Liver (tissue), 3 donors: ENCODE results near the gene SHOX.

ENCODE experiments used
- CTCF ChIP-seq: fragments of 150-350 bp; IDR thresholded peaks from 2 replicates; pipeline ENCODE4 v1.5.1; 2017; ENCODE audit warnings: improper control_type of control experiment, low read depth, low read length; ENCODE audit not compliant: missing input control
- GABPA ChIP-seq, 2 donors: IDR thresholded peaks in 1 of 2; conservative IDR thresholded peaks in 1 of 2; 2 replicates each; pipeline ENCODE4 v1.6.1; 2016; ENCODE audit warnings: antibody characterized with exemption in 2 of 2, mild to moderate bottlenecking in 1 of 2, moderate library complexity in 1 of 2
- JUND ChIP-seq, 2 donors: IDR thresholded peaks; 2 replicates each; pipeline ENCODE4 v1.6.1; 2016; ENCODE audit warnings: antibody characterized with exemption in 2 of 2
- MAX ChIP-seq: IDR thresholded peaks from 2 replicates; pipeline ENCODE4 v1.6.1; 2016; ENCODE audit warnings: antibody characterized with exemption
- RAD21 ChIP-seq, 2 donors: IDR thresholded peaks; 2 replicates each; pipeline ENCODE4 v1.6.1; 2016; ENCODE audit warnings: antibody characterized with exemption in 2 of 2, mild to moderate bottlenecking in 2 of 2
- SP1 ChIP-seq: IDR thresholded peaks from 2 replicates; pipeline ENCODE4 v1.6.1; 2018; ENCODE audit warnings: antibody characterized with exemption, mild to moderate bottlenecking
- ZBTB33 ChIP-seq: IDR thresholded peaks from 2 replicates; pipeline ENCODE4 v1.6.1; 2016; ENCODE audit warnings: antibody characterized with exemption
- donor health status: healthy.
- donor health status: healthy.

GRCh38 chrX:652341-652741 lies 21.8 kb downstream of the SHOX start:
- TF ChIP-seq CTCF (no peak), SP1 (no peak), GABPA (IDR thresholded peaks at IDR 0.05 in 1 of 2, conservative IDR thresholded peaks at IDR 0.05 in 1 of 2) (no peak), RAD21 (IDR thresholded peaks at IDR 0.05) (no peak), MAX (no peak), ZBTB33 (no peak), JUND (IDR thresholded peaks at IDR 0.05) (no peak)
